ENCODE measurements around the gene AVPR2.
A peak's percentile ranks its signal among the peaks of the same experiment; 100 is the strongest.

AVPR2 gene

DNA sequence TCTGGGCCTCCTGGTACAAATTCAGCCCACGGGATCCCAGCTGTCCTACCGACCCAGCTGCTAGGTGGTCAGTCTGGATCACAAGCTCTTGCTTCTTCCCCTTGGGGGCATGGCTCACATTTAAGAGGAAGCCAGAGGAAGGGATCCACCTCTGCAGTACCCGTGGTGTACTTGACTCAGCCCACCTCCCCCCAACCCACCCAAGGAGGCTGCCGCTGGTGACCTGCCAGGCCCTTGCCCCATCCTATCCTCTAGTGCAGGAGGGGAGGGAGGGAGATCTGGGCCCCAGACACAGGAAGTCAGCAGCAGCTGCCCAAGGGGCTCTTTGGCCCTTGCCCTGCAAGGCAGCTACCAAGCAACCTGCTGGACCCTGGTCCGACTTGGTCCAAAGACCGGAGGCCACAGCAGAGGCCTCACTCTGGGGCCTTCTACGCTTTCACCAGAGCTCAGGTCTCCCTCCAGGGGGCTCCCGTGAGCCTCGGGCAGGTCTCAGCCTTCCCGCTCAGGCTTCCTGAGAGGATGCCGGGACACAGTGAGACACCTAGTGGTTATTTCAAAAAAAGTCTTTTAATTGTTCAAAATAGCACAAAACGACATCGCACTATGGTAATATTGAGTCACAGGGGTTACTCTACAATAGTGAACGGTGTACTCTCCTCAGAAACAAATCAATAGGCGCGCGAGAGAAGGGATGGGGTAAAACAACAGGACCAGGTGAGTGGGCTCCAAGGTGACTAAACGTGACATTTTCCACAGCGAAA, 42.7 kb downstream of the AVPR2 start:
- Histone ChIP-seq H3K27ac (ENCODE audit: low read depth, low read length) (peak overlapping the region; percentile 76), H3K27me3 (ENCODE audit: control insufficient read depth, insufficient read depth, low read length) (peaks cover 3% of the 10 kb centered on the region), H3K4me1 (ENCODE audit: control insufficient read depth, insufficient read depth, low read length) (peaks cover 17% of the 10 kb centered on the region), H3K4me3 (ENCODE audit: low read length) (no peak overlapping the region), H3K9ac (ENCODE audit: low read length) (no peak overlapping the region), H3K36me3 (ENCODE audit: control insufficient read depth, insufficient read depth, low read length) (peaks cover 16% of the 10 kb centered on the region)

DNA sequence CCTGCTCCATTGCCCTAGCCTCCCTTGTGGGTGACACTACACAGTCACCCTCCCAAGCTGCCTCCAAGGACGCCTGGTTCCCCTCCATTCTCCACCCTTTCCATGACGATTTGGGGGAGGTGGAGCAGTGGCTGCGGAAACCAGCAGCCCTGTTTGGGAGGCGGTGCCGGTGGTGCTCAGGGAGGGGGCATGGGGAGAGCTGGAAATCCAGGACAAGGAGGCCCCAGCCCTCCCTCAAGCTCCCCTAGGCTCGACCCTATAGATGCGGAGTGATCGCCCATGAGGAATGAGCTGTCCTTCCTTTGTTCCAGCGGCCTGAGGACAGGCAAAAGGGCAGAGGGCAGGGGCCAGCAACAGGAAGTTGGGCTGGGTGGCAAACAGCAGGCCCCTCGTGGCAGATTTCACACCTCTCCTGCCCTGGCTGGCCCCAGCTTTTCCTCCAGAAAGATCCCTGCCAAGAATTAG, 43.6 kb downstream of the AVPR2 start:
- H3K27ac ChIP-seq (ENCODE audit: low read depth, low read length): peak overlapping the region; percentile 76
- peaks cover 19% of the 10 kb centered on the region for H3K4me1 ChIP-seq (ENCODE audit: control insufficient read depth, insufficient read depth, low read length)
- H3K36me3 ChIP-seq (ENCODE audit: control insufficient read depth, insufficient read depth, low read length): peaks cover 20% of the 10 kb centered on the region
- no peak overlapping the region for H3K4me3 ChIP-seq (ENCODE audit: low read length)
- H3K27me3 ChIP-seq (ENCODE audit: control insufficient read depth, insufficient read depth, low read length): peaks cover 3% of the 10 kb centered on the region
- H3K9ac ChIP-seq (ENCODE audit: low read length): no peak overlapping the region

GRCh38 chrX:153948847-153949805, 44.7 kb downstream of the AVPR2 start:
- Histone ChIP-seq H3K27ac (ENCODE audit: low read depth, low read length) (peak overlapping the region; percentile 76), H3K4me1 (ENCODE audit: control insufficient read depth, insufficient read depth, low read length) (peaks cover 25% of the 10 kb centered on the region), H3K36me3 (ENCODE audit: control insufficient read depth, insufficient read depth, low read length) (peaks cover 20% of the 10 kb centered on the region), H3K4me3 (ENCODE audit: low read length) (no peak overlapping the region), H3K27me3 (ENCODE audit: control insufficient read depth, insufficient read depth, low read length) (peaks cover 3% of the 10 kb centered on the region), H3K9ac (ENCODE audit: low read length) (no peak overlapping the region)

DNA sequence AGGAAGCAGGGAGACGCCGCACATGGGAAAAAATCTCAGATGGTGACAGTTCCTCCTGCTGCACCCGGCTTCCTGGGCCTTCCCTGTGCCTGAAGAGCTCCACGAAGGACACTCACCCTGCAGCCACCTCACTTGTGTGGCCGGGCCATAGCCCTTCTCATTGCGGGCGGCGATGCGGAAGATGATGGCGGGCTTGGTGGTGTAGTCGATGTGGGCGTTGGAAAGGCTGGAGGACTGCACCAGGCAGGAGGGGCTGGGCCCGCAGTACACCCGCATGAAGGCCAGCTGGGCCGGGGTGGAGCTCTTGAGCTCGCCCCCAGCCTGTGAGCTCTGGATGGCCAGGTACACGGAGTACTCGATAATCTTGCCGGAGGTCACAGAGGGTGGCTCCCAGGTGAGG, 45.7 kb downstream of the AVPR2 start:
- Histone ChIP-seq H3K9ac (ENCODE audit: low read length) (no peak overlapping the region), H3K27me3 (ENCODE audit: control insufficient read depth, insufficient read depth, low read length) (peaks cover 3% of the 10 kb centered on the region), H3K27ac (ENCODE audit: low read depth, low read length) (peak overlapping the region; percentile 76), H3K36me3 (ENCODE audit: control insufficient read depth, insufficient read depth, low read length) (peaks cover 21% of the 10 kb centered on the region), H3K4me3 (ENCODE audit: low read length) (no peak overlapping the region), H3K4me1 (ENCODE audit: control insufficient read depth, insufficient read depth, low read length) (peaks cover 25% of the 10 kb centered on the region)

DNA sequence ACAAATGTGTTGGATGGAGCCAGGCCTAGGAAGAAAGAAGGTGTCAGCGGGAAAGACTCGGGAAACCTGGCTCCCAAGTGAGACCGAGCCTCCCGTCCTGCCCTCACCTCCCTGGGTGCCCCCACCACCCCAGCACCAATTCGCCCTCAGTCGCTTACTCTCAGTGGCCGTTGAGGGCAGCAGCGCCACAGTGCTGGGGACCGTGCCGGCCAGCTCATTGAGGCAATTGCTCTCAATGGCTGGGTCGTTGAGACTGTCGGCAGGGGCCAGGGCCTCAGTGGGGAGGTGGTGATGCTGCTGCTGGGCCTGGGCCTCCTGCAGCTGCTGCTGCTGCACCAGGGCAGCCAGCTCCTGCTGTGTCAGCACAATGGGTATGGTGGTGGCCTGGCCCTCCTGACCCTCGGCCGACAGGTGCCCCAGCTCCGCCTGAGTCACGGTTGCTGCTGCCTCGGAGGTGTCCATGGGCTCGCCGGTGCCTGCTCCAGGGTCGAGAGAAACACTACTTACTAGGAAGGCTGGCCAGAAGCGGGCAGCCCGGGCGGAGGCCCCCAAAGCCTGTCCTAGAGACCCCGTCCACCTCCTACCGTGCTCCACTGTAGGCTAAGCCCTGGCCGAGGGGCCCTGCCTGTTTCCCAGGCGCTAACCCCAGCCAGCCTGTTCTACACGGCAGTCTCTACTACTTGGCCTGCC, 47.4 kb downstream of the AVPR2 start:
- H3K27ac ChIP-seq (ENCODE audit: low read depth, low read length): peak overlapping the region; percentile 76
- peaks cover 28% of the 10 kb centered on the region for H3K36me3 ChIP-seq (ENCODE audit: control insufficient read depth, insufficient read depth, low read length)

GRCh38 chrX:153952373-153953026, 48.0 kb downstream of the AVPR2 start:
- peaks cover 34% of the 10 kb centered on the region for H3K36me3 ChIP-seq (ENCODE audit: control insufficient read depth, insufficient read depth, low read length)

More for the DNA sequence above, 47.4 kb downstream of the AVPR2 start:
- H3K9ac ChIP-seq (ENCODE audit: low read length): no peak overlapping the region
- H3K27me3 ChIP-seq (ENCODE audit: control insufficient read depth, insufficient read depth, low read length): peaks cover 3% of the 10 kb centered on the region
- H3K4me3 ChIP-seq (ENCODE audit: low read length): no peak overlapping the region
- H3K4me1 ChIP-seq (ENCODE audit: control insufficient read depth, insufficient read depth, low read length): peaks cover 25% of the 10 kb centered on the region

DNA sequence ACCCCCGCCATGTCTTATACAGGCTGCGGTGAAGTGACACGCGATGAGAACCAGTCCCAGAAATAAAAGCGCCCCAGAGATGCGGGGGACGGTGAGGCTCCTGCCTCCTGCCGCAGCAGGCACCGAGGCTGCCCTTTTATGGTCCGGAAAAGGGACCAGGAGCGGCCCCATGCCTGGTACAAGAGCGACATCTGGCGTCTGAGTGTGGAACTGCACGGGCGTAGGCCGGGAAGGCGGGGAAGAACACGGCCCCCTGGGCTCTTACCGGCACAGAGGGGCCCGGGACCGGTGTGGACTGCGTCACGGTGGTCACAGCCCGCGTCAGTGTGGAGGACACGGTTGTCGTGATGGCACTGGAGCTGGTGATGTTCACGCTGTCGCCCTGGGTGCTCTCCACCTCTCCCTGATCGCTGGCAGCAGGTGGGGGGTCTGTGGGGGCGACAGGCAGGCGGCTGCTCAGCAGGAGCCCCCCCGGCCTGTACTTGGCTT, 48.9 kb downstream of the AVPR2 start:
- Histone ChIP-seq H3K4me3 (ENCODE audit: low read length) (peak overlapping the region; percentile 49), H3K9ac (ENCODE audit: low read length) (peak overlapping the region; percentile 16), H3K27ac (ENCODE audit: low read depth, low read length) (peak overlapping the region; percentile 95), H3K36me3 (ENCODE audit: control insufficient read depth, insufficient read depth, low read length) (peaks cover 41% of the 10 kb centered on the region), H3K27me3 (ENCODE audit: control insufficient read depth, insufficient read depth, low read length) (no peaks in the 10 kb centered on the region), H3K4me1 (ENCODE audit: control insufficient read depth, insufficient read depth, low read length) (peaks cover 17% of the 10 kb centered on the region)

More at GRCh38 chrX:153952373-153953026, 48.0 kb downstream of the AVPR2 start:
- H3K9ac ChIP-seq (ENCODE audit: low read length): no peak overlapping the region
- H3K4me1 ChIP-seq (ENCODE audit: control insufficient read depth, insufficient read depth, low read length): peaks cover 24% of the 10 kb centered on the region
- H3K27ac ChIP-seq (ENCODE audit: low read depth, low read length): peak overlapping the region; percentile 76
- H3K4me3 ChIP-seq (ENCODE audit: low read length): no peak overlapping the region
- no peaks in the 10 kb centered on the region for H3K27me3 ChIP-seq (ENCODE audit: control insufficient read depth, insufficient read depth, low read length)

GRCh38 chrX:153953892-153954557, 49.6 kb downstream of the AVPR2 start:
- H3K4me1 ChIP-seq (ENCODE audit: control insufficient read depth, insufficient read depth, low read length): peaks cover 17% of the 10 kb centered on the region
- peak overlapping the region; percentile 95 for H3K27ac ChIP-seq (ENCODE audit: low read depth, low read length)
- H3K4me3 ChIP-seq (ENCODE audit: low read length): peak overlapping the region; percentile 49
- peak overlapping the region; percentile 16 for H3K9ac ChIP-seq (ENCODE audit: low read length)
- no peaks in the 10 kb centered on the region for H3K27me3 ChIP-seq (ENCODE audit: control insufficient read depth, insufficient read depth, low read length)
- H3K36me3 ChIP-seq (ENCODE audit: control insufficient read depth, insufficient read depth, low read length): peaks cover 44% of the 10 kb centered on the region

DNA sequence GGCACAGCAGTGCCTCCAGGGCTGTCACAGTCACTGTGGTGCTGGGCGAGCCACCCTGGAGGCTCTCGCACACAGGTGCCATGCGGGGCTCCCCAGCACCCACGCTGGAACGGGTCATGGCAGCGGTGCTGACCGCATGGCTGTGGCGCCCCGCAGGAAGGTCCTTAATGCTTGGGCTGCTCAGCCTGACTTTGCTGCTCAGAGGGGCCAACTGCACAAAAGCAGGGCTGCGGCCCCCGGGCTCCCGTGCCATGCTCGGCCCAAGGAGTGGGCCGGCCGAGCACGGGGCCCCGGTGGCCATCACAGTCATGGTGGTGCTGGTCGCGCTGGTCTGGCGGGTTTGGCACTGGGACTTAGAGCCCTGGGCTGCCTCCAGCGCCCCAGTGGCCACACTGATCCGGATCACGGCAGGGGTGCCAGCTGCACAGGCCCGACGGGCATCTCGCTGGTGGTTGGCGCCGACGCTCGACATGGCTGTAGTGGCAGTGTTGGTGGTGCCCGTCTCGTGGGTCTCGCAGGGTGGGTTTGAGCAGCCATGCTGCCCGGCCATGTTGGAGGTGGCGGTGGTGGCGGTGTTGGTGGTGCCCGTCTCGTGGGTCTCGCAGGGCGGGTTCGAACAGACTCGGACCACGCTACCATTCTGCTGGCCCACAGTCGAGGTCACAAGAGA, 50.2 kb downstream of the AVPR2 start:
- Histone ChIP-seq H3K27me3 (ENCODE audit: control insufficient read depth, insufficient read depth, low read length) (no peaks in the 10 kb centered on the region), H3K36me3 (ENCODE audit: control insufficient read depth, insufficient read depth, low read length) (peaks cover 49% of the 10 kb centered on the region), H3K4me1 (ENCODE audit: control insufficient read depth, insufficient read depth, low read length) (peaks cover 12% of the 10 kb centered on the region), H3K4me3 (ENCODE audit: low read length) (no peak overlapping the region), H3K9ac (ENCODE audit: low read length) (no peak overlapping the region), H3K27ac (ENCODE audit: low read depth, low read length) (peak overlapping the region; percentile 95)

GRCh38 chrX:153955228-153955732, 50.8 kb downstream of the AVPR2 start:
- peaks cover 49% of the 10 kb centered on the region for H3K36me3 ChIP-seq (ENCODE audit: control insufficient read depth, insufficient read depth, low read length)
- peaks cover 11% of the 10 kb centered on the region for H3K4me1 ChIP-seq (ENCODE audit: control insufficient read depth, insufficient read depth, low read length)
- no peaks in the 10 kb centered on the region for H3K27me3 ChIP-seq (ENCODE audit: control insufficient read depth, insufficient read depth, low read length)
- H3K27ac ChIP-seq (ENCODE audit: low read depth, low read length): peak overlapping the region; percentile 95
- no peak overlapping the region for H3K4me3 ChIP-seq (ENCODE audit: low read length)
- H3K9ac ChIP-seq (ENCODE audit: low read length): no peak overlapping the region

Data from rectal smooth muscle tissue (tissue), 1 donor.